SKM-1 treated with dmso at 0.1 percent for 144 hours (cell line): ENCODE measurements around the gene RFX4.
"Not testable (repeated sequence)": the region's sequence is repeated elsewhere in the genome, so short reads cannot be mapped to it uniquely, and the experiment has no call there.

Source experiments
- DNase-seq: peaks from one replicate; lab custom pipeline; 2025; ENCODE audit not compliant: unreplicated experiment; lab: John Stamatoyannopoulos, UW

The RFX4 gene

DNA sequence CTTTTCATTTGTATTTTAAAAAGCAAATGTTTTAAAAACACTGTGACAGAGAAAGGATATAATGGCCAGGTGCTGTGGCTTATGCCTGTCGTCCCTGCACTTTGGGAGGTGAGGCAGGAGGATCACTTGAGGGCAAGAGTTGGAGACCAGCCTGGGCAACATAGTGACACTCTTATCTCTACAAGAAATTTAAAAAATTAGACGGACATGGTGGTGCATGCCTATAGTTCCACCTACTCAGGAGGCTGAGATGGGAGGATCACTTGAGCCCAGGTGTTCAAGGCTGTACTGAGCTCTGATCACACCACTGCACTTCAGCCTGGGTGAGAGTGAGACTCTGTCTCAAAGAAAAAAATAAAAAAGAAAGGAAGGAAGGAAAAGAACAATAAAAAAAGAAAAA is 7.8 kb downstream of the RFX4 start:
- DNase-seq: no peak

DNA sequence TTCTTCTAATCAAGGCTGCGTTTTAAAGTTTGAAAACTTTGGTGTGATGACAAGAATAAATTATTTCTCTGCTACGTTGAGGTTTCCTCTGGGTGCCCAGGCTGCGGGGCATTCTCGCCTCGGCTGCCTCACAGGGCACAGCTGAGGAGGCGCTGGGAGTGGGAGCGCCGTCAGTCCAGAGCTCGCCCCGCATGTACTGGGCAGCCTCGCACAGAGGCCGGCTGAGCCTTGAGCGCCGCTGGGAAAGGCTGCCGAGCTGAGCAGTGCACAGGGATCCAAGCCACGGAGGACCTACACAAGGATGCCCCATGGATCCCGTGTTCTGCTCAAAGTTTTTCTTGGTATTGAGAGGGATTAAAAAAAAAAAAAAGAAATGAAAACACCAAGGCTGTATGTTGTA is 11.6 kb downstream of the RFX4 start:
- no peak for DNase-seq

DNA sequence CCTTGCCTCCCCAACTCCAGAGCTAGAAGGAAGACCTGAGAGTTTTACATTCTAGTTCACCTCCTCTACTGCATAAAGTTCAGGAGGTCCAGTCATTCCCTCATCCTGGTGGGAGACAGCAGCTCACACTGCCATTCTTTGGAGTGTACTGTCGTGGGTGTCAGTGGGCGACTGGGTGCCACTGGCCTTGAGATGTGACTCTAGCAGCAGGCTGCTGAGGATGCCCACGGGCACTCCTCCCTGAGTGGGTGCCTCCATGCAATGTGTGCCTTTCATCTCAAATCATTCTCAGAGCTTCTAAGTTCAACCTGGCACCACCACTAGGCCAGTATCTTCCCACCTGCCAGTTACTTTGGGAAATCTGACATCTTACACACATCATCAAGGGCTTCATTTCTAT is 12.5 kb downstream of the RFX4 start:
- DNase-seq: no peak

DNA sequence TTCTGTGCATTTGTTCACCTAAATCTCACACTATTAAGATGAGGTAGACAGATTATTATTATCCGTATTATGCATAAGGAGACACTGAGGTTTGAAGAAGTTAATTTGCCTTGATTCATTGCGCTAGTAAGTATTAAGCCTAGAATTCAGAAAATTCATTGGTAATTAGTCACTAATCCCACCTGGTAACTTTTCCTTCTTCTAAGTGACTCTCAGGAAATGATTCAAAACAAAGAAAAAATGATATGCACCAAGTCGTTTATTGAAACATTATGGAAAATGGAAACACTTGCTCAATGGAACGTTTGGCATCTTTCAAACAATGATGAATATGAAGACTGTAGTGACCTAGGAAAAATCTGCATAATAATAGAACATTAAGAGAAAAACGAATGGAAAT is 15.2 kb downstream of the RFX4 start:
- no peak for DNase-seq

DNA sequence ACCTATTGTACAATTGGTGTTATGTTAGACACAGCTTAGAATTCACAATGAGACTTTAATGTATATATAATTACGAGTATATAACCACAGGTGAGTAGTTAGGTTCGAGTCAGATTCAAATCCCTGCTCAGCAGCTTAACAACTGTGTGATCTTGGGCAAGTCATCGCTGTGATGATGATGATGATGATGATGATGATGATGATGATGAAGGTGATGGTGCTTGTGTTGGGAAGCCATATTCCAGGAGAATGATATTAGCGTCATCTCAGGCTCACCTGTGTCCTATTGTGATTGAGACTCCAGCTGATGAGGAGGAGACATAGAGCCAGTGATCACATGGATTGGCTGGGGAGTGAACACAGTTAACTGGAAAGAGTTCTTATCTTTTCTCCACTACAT is 16.5 kb downstream of the RFX4 start:
- no peak for DNase-seq

DNA sequence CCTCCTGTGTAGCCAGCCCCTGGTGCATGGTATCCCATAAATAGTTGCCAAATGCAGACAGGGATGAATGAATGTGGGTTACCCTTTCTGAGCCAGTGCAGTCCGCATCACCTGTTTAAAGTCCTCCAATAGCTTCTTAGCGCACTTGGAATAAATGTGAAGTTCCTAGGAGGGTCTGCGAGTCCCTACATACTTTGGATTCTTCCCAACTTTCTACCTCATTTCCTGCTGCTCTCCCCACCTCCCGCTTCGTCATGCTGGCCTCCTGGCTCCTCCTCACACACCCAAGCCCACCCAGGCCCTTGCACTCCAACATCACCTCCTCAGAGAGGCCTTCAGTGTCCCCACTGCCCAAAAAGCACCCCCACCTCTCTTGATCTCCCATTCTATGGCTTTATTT is 17.7 kb downstream of the RFX4 start:
- no peak for DNase-seq

DNA sequence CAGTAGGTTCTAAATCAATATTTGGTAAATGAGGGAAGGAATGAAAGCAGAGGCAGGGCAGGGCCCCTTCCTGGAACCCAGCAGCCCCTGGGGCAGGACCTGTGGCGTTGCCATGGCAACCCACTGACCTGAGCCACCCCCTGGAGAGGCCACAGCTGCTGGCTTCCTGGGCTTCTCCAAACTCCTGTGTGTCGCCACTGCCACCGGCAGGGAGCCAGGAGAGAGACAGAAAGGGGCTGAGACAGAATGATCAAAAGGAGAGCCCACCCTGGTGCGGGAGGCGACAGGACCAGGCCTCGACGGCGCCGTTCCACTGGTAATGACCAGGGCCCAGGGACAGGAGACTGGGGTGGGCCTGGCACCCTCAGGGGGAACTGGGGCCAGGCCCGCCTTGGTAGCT is 18.2 kb downstream of the RFX4 start:
- DNase-seq: no peak

DNA sequence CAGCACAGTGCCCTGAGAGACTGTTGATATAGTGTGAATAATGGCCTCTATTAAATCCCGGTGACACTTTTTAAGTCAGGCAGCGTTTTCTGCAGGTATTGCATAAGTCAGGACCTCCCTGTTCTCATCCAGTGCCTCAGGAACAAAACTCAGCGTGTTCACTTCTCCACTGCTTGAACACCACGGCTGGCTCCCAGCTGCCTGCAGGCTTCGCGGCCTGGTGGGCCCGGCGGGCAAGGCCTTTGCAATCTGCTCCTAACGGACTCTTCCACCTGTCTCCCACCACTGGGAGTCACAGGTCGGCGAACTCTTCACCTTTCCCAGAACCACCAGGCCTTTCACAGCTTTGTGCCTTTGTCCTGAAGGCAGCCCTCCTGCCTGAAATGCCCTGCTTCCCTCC is 18.7 kb downstream of the RFX4 start:
- DNase-seq: no peak

DNA sequence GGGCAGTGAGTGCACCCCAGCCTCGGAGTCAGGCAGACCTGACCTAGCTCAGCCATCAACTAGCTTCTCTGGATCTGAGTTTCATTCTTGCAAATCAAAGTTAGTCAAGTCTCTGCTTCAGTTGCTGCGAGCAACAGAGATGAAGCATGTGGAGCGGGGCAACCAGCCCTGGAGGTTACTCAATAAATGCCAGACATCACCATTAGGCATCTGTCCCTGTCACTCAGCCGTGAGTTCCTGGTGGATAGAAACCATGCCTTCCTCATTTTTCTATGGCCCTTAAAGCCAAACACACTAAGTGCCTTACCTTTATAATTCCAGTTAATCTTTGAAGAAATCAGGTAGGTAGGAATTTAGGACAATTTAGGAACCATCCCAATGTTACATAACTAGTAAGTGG is 19.3 kb downstream of the RFX4 start:
- no peak for DNase-seq

DNA sequence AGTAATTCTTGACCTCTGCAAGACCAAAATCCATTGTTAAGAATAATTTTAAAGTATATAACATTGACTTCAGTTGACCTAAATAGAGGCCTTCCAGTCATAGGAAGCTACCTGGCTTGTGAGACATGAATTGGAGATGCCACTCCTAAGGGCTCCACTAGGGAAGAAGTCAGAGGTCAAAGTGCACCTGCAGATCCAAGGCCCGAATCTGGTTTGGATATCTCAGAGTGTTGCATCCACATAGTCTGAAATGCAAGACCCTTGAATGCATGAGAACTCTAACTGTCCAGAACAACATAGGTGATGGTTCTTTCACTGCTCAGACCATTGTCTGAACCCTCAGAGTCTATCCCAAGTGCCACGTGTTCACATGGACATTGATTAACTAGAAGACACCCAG is 22.4 kb downstream of the RFX4 start:
- DNase-seq: no peak

DNA sequence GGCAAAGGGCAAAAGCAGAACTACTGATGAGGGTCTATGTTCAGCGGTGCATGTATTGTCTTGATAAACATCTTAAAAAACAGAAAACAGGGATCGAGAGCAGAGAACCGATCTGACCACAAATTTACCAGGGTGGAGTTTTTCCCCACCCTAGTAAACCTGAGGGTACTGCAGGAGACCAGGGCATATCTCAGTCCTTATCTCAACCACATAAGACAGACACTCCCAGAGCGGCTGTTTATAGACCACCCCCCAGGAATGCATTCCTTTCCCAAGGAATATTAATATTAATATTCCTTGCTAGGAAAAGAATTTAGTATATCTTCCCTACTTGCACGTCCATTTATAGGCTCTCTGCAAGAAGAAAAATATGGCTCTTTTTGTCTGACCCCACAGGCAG is 37.8 kb downstream of the RFX4 start:
- not testable (repeated sequence) for DNase-seq

DNA sequence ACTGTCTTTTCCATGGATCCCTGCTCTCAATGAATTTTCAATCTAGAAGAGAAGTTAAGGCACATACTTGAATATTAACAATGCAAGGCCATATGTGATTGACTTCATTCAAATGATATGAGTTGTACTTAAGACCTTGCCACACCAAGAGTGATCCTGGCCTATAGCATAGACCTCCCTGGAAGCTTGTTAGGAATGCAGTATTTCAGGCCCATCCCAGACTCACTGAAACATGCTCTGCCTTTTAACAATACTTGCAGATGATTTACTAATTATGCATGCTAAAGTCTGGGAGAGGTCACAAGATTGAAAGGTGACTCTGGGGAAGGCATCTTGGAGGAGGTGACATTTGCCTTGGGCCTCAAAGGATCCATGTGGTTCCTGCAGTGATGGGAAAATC is 43.2 kb downstream of the RFX4 start:
- no peak for DNase-seq

DNA sequence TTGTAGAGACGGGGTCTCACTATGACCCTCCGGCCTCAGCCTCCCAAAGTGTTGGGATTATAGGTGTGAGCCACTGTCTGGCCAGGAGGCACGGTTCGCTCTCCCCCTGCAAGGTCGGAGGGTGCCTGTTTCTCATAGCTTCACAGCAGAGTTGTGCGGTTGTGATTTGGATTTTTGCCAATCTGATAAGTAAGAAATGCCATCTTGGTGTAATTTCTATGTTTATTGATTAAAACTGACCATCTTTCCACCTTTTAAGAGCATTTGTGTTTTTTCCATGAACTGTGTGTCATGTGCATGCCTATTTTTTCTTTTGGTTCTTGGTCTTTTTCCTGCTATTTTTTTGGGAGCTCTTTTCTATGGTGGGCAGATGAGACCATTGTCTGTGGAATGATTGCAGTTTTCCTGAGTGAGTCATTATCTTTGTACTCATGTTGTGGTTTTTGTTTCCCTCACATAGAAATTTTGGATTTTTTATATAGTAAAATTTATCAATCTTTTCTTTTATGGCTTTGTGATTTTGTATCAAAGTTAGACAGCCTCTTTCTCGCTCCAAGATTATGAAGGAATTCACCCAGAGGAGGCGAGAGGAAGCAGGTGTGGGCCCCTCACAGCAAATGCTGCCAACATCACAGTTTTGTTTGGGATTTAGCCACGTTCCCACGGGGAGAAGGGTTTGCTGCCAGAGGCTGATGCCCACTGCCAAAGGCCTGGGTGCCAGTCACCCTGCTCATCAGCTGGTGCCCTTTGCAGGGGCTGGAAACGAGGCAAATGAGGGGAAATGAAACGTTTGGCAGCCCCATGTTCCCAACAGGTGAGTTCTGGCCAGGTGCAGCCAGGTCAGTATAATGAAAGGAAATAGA is 47.2 kb downstream of the RFX4 start:
- no peak for DNase-seq

DNA sequence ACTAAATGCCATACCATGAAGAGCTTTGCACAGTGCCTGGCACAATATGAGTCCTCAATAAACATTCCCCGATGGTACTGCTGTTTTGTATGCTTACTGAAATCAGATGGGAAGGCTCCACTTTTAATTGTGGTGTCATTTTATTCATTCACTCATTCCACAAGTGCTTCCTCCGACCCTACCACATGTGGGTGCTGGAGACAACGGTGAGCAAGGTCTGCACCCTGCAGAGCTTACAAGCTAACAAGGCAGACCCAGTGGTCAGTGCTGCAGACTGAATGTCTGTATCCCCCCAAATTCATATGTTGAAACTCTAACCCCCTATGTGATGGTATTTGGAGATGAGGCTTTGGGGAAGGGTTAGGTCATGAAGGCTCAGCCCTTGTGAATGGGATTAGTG is 48.3 kb downstream of the RFX4 start:
- no peak for DNase-seq

DNA sequence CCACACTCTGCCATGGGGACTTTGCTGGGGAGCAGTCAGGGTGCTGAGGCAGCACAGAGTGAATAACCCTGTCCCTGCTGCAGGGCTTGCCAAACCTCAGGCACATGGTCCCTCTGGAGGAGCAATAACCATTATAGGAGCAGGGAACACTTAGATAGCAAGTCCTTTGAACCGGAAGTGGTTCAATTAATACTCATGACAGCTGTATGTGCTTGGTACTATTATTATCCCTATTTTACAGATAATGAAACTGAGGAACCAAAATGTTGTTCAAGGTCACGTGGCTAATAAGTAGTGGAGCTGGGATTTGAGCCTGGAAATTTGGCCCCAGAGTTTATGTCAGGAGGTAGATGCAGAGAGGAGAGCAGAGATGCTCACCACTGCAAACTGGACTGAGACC is 49.0 kb downstream of the RFX4 start:
- DNase-seq: no peak

DNA sequence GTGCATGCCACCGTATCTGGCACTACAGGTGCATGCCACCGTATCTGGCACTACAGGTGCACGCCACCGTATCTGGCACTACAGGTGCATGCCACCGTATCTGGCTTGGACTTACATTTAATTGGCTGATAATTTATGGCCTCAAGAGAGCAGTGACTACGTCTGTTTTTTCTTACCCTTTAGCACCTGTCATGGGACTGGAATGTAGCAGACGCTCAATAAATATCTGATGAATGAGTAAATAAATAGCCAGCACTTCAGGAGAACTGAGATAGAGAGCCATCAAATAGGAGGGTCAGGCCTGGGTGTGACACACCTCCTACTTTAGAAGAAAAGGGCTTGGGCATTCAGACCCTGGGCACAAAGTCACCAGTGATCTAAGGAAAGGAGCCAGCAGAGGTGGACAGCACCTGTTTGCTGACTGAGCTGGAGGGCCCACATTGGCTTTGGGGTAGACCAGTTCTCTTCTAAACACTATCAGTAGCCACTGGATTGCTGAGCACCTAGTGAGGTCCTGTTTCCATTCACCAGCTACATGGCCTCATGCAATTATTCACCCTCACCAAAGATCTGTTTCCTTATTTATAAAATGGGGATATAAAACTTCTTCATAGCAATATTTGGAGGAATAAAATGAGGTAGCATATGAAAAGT is 50.1 kb downstream of the RFX4 start:
- no peak for DNase-seq

DNA sequence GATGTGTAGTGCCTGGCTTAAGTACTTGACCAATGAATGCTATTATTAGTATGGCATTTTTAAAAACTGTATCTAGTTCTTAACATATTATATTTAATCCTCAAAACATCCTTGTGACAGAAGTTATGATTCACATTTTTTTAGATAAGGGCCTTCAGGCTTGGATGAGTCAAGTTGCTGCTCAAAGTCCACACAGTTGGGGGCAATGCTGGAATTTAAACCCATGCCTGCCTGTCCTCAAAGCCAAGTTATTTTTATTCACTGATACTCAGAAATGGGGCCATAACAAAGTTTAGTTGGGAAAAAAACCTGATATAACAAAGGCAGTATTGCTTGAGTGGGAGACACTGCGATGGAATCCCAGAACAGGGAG is 50.6 kb downstream of the RFX4 start:
- DNase-seq: no peak

DNA sequence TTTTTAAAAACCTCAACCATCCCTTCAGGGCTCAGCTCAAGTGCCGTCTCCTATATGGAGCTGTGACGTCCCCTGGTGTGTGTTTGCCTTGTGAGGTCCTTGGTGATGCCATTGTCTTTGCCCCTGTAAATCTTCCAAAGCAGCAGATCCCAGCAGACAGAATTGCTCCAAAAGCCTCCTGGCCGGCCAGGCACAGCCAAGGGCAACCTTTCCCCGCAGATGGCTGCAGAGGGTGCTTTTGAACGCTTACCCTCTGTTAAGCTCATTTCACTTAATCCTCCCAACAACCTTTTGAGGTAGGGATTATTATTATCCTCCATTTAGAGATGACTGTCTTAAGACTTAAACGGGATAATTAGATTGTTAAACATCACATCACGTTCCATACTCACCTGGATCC is 51.4 kb downstream of the RFX4 start:
- DNase-seq: no peak

DNA sequence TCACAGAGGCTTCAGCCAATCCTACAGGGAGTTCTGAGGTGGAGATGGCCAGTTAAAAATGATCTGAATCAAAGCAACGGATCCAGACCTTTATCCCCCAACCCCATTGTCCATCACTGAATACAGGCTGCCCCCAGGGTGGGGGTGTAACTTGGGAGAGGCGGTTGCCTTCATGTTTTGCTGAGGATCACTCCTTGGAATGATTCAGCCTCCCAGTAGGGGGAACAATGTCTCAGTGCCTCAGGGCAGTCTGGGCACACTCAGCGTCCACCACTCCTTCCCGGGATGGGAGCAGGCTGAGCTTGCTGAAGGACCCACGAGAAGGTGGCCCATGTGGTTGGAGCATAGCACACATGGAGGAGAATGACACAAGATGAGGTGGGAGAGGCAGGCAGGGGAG is 60.2 kb downstream of the RFX4 start:
- no peak for DNase-seq

DNA sequence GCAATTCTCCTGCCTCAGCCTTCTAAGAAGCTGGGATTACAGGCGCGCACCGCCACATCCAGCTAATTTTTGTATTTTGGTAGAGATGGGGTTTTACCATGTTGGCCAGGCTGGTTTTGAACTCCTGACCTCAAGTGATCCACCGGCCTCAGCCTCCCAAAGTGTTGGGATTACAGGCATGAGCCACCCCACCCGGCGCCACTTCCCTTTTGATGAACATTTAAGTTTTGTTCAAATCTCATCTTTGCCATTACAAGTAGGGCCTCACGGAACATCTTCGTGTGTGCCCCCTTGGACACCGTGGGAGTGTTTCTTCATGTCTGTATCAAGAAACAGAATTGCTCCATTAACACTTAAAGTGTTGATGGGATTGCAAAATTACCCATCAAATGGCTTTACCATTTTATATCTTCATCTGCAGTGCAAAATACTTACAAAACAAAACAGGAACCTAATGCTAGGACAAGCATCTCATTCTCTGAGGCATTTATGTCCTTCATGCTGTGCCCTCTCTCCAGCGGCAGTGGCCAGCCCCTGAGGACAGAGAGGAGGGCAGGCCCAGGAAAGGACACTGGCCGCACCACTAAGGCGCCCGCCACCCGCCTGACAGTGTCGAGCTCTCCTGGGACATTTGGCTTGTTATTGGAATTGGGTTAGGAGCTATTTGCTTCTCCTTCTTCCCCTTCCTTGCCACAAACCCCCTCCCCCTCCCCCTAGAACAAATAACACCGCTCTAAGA is 61.7 kb downstream of the RFX4 start:
- DNase-seq: no peak

DNA sequence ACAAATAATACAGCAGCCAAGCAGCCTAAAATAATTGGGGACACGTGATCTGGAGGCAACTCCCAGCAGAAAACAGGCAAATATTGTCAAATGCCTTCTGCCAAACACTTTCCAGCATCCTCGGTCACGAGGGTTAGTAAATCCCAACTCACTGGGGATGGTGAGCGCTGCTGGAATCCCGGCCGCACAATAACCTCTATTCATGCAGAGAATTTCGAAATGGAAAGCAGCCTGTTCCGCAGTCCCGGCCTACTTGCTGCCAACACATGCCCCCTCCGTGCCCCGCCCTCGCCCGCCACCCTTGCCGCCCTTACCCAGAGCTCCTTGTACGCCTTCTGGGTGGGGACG is 62.2 kb downstream of the RFX4 start:
- no peak for DNase-seq
